Measurements from ENCODE around the gene HIVEP1.

DNA sequence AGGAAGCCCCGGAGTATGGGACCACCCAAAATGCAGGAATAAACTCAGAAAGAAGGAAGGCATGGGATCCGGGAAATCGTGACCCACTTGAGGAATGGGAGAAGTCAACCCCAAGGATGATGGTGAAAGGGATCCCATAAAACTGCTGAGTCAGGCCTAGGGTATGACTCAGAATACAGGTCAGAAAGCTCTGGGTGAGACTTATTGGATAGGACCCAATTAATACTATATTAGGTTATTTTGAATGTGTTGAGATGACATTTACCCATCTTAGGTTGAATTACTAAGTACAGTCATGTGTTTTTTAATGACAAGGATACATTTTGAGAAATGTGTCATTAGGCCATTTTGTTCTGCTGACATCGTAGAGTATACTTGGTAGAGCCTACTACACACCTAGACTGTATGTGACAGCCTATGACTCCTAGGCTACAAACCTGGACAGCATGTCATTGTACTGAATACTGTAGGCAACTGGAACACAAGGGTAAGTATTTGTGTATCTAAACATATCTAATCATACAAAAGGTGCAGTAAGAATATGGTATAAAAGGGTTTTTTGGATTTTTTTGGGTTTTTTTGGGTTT is 17.1 kb upstream of the HIVEP1 start:
- TF ChIP-seq, protein P1, sequence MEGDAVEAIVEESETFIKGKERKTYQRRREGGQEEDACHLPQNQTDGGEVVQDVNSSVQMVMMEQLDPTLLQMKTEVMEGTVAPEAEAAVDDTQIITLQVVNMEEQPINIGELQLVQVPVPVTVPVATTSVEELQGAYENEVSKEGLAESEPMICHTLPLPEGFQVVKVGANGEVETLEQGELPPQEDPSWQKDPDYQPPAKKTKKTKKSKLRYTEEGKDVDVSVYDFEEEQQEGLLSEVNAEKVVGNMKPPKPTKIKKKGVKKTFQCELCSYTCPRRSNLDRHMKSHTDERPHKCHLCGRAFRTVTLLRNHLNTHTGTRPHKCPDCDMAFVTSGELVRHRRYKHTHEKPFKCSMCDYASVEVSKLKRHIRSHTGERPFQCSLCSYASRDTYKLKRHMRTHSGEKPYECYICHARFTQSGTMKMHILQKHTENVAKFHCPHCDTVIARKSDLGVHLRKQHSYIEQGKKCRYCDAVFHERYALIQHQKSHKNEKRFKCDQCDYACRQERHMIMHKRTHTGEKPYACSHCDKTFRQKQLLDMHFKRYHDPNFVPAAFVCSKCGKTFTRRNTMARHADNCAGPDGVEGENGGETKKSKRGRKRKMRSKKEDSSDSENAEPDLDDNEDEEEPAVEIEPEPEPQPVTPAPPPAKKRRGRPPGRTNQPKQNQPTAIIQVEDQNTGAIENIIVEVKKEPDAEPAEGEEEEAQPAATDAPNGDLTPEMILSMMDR (IDR thresholded peaks at IDR 0.05) = no peak
- TF ChIP-seq EZH2phosphoT487 (IDR thresholded peaks at IDR 0.05; ENCODE audit: borderline replicate concordance, low read depth) (no peak), TEAD4 (IDR thresholded peaks at IDR 0.05; ENCODE audit: borderline replicate concordance, insufficient read depth) (no peak), RAD21 (IDR thresholded peaks at IDR 0.05; ENCODE audit: low read length) (no peak), RFX5 (IDR thresholded peaks at IDR 0.05; ENCODE audit: low read length) (no peak), SIN3A (IDR thresholded peaks at IDR 0.05; ENCODE audit: borderline replicate concordance, low read depth, low read length) (no peak), CHD2 (IDR thresholded peaks at IDR 0.05; ENCODE audit: low read length, partially characterized antibody) (no peak), TAF1 (IDR thresholded peaks at IDR 0.05; ENCODE audit: borderline replicate concordance, low read depth, low read length) (no peak), POLR2AphosphoS5 (IDR thresholded peaks at IDR 0.05; ENCODE audit: low read depth, low read length) (no peak), EP300 (IDR thresholded peaks at IDR 0.05; ENCODE audit: borderline replicate concordance in 1 of 2, low read depth in 1 of 2, low read length in 1 of 2) (no peak), MEF2A (IDR thresholded peaks at IDR 0.05; ENCODE audit: borderline replicate concordance, low read depth) (no peak)
- TF ChIP-seq, protein P2, sequence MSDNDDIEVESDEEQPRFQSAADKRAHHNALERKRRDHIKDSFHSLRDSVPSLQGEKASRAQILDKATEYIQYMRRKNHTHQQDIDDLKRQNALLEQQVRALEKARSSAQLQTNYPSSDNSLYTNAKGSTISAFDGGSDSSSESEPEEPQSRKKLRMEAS (IDR thresholded peaks at IDR 0.05; ENCODE audit: low read depth) = no peak
- TF ChIP-seq, protein P3, sequence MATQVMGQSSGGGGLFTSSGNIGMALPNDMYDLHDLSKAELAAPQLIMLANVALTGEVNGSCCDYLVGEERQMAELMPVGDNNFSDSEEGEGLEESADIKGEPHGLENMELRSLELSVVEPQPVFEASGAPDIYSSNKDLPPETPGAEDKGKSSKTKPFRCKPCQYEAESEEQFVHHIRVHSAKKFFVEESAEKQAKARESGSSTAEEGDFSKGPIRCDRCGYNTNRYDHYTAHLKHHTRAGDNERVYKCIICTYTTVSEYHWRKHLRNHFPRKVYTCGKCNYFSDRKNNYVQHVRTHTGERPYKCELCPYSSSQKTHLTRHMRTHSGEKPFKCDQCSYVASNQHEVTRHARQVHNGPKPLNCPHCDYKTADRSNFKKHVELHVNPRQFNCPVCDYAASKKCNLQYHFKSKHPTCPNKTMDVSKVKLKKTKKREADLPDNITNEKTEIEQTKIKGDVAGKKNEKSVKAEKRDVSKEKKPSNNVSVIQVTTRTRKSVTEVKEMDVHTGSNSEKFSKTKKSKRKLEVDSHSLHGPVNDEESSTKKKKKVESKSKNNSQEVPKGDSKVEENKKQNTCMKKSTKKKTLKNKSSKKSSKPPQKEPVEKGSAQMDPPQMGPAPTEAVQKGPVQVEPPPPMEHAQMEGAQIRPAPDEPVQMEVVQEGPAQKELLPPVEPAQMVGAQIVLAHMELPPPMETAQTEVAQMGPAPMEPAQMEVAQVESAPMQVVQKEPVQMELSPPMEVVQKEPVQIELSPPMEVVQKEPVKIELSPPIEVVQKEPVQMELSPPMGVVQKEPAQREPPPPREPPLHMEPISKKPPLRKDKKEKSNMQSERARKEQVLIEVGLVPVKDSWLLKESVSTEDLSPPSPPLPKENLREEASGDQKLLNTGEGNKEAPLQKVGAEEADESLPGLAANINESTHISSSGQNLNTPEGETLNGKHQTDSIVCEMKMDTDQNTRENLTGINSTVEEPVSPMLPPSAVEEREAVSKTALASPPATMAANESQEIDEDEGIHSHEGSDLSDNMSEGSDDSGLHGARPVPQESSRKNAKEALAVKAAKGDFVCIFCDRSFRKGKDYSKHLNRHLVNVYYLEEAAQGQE (IDR thresholded peaks at IDR 0.05; ENCODE audit: low read depth, low read length) = no peak

Measured in SK-N-SH (cell line).